ENCODE data around the gene ALOX15.
"Not testable (repeated sequence)": the region's sequence is repeated elsewhere in the genome, so short reads cannot be mapped to it uniquely, and the experiment has no call there.

GRCh38 chr17:4655933-4656332, 14.5 kb upstream of the ALOX15 start:
- not testable (repeated sequence) for TF ChIP-seq CTCF, POLR2A (IDR thresholded peaks at IDR 0.05)
